Measurements from ENCODE around the gene JADE2.

- TF ChIP-seq CTCF (IDR thresholded peaks at IDR 0.05) (no peak), POLR2A (IDR thresholded peaks at IDR 0.05) (no peak)
These were observed 3.1 kb downstream of the JADE2 start for GRCh38 chr5:134528556-134528955.
